Esophagus squamous epithelium (tissue), 5 donors: Measurements from ENCODE around the gene TTBK2. TPM values are rescaled to one million over a fixed set of nuclear protein-coding genes. Genes with fewer than 3 reads are reported as not detected.
"Not testable (repeated sequence)": the region's sequence is repeated elsewhere in the genome, so short reads cannot be mapped to it uniquely, and the experiment has no call there.

Experiments used
- DNase-seq: peaks from one replicate; lab custom pipeline; 2025; lab: John Stamatoyannopoulos, UW
- H3K27ac ChIP-seq, 4 donors: fragments of 200-600 bp; sonication (generic); one replicate each; pipeline ENCODE4 v1.5.1; 2016 to 2019; ENCODE audit warnings: mild to moderate bottlenecking in 1 of 4
- H3K27me3 ChIP-seq, 4 donors: fragments of 200-600 bp; sonication (generic); 1 replicate in 3 of 4; 2 replicates in 1 of 4; pipeline versions ENCODE4 v1.5.1 to v1.6.0; 2017 to 2021; ENCODE audit warnings: antibody characterized with exemption in 1 of 4
- H3K36me3 ChIP-seq, 3 donors: fragments of 200-600 bp; sonication (generic); one replicate each; pipeline ENCODE4 v1.5.1; 2016 to 2019
- H3K4me1 ChIP-seq, 3 donors: fragments of 200-600 bp; sonication (generic); one replicate each; pipeline ENCODE4 v1.5.1; 2017 to 2019
- H3K4me3 ChIP-seq, 4 donors: fragments of 200-600 bp; sonication (generic); 1 replicate in 3 of 4; 2 replicates in 1 of 4; pipeline ENCODE4 v1.5.1; 2016 to 2019; ENCODE audit warnings: mild to moderate bottlenecking in 2 of 4, moderate library complexity in 1 of 4
- H3K9me3 ChIP-seq, 3 donors: fragments of 200-600 bp; sonication (generic); one replicate each; pipeline ENCODE4 v1.5.1; 2016 to 2019
- CTCF ChIP-seq, 6 experiments: fragments of 450-650 bp in 4 of 6; fragments of 200-600 bp in 2 of 6; sonication (generic) in 2 of 6; IDR thresholded peaks; one replicate each; pipeline ENCODE4 v1.5.1; 2016 to 2019; ENCODE audit warnings: antibody characterized with exemption in 6 of 6, mild to moderate bottlenecking in 4 of 6, moderate library complexity in 4 of 6
- POLR2A ChIP-seq, 4 donors: fragments of 450-650 bp; IDR thresholded peaks; one replicate each; pipeline ENCODE4 v1.6.1; 2017; ENCODE audit warnings: antibody characterized with exemption in 4 of 4, mild to moderate bottlenecking in 4 of 4, moderate library complexity in 3 of 4
- WGBS, 2 donors: methylation state at CpG; one replicate each; pipeline ENCODE4 v1.1.5; 2018; 5-methylcytosine and 5-hydroxymethylcytosine counted together
- intact Hi-C: fragments of 100-400 bp; cut with DNase I; formaldehyde crosslinking; loops from one replicate; pipeline ENCODE4 v1.15.0; 2022
- total RNA-seq, 4 donors: library from RNA; depleted of rRNA; stranded (reverse); fragments of >200 nt; gene quantifications; one replicate each; pipeline ENCODE4 v1.1.0, GENCODE V29; 2016
- donor health status: DM: yes; HTN: yes; CAD: no.

The TTBK2 gene
- total RNA-seq, 4 donors from 2014 or later: 5.8 to 11.8 (median 6.8) TPM

- intact Hi-C loops: no loop called here
- 73 to 76% methylated on average over 5 of the region's 5 CpGs for WGBS, 2 donors
- H3K4me3 ChIP-seq: no peak overlapping the region
These were observed 16.9 kb downstream of the TTBK2 start for GRCh38 chr15:42903388-42904324.

DNA sequence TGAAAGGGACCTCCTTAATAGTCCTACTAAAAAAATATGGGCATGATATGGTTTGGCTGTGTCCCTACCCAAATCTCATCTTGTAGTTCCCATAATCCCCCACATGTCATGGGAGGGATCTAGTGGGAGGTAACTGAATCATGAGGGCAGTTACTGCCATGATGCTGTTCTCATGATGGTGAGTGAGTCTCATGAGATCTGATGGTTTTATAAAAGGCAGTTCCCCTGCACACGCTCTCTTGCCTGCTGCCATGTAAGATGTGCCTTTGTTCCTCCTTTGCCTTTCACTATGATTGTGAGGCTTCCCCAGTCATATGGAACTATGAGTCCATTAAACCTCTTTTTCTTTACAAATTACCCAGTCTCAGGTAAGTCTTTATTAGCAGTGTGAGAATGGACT is 26.7 kb downstream of the TTBK2 start:
- H3K4me1 ChIP-seq: peaks cover 0 to 18% (median 3%) of the 10 kb centered on the region in 3 donors
- H3K9me3 ChIP-seq, DNase-seq, H3K36me3 ChIP-seq, intact Hi-C loops, H3K4me3 ChIP-seq, H3K27ac ChIP-seq, H3K27me3 ChIP-seq: not testable (repeated sequence)
- 92 to 100% methylated on average over 1 of the region's 1 CpG for WGBS, 2 donors

More at GRCh38 chr15:42903388-42904324, 16.9 kb downstream of the TTBK2 start:
- Histone ChIP-seq H3K36me3 (peaks cover 0 to 7% (median 3%) of the 10 kb centered on the region in 3 donors), H3K27me3 (no peaks in the 10 kb centered on the region), H3K9me3 (no peaks in the 10 kb centered on the region), H3K4me1 (peaks cover 0 to 18% (median 0%) of the 10 kb centered on the region in 3 donors), H3K27ac (no peak overlapping the region)
- TF ChIP-seq POLR2A (IDR thresholded peaks at IDR 0.05) (no peak), CTCF (IDR thresholded peaks at IDR 0.05) (no peak)
- DNase-seq: no peak

GRCh38 chr15:42891569-42891968 is 29.0 kb downstream of the TTBK2 start:
- Histone ChIP-seq H3K4me3 (no peak overlapping the region), H3K27me3 (no peaks in the 10 kb centered on the region), H3K36me3 (no peaks in the 10 kb centered on the region), H3K4me1 (peaks cover 0 to 34% (median 9%) of the 10 kb centered on the region in 3 donors), H3K9me3 (peaks cover 0 to 6% (median 4%) of the 10 kb centered on the region in 3 donors), H3K27ac (no peak overlapping the region)
- 74 to 87% methylated on average over 3 of the region's 3 CpGs for WGBS, 2 donors
- TF ChIP-seq CTCF (IDR thresholded peaks at IDR 0.05) (no peak), POLR2A (IDR thresholded peaks at IDR 0.05) (no peak)
- DNase-seq: no peak
- intact Hi-C loops: no loop called here

GRCh38 chr15:42890161-42890913 is 30.2 kb downstream of the TTBK2 start:
- Histone ChIP-seq H3K36me3 (no peaks in the 10 kb centered on the region), H3K27me3 (no peaks in the 10 kb centered on the region), H3K9me3 (peaks cover 0 to 6% (median 4%) of the 10 kb centered on the region in 3 donors), H3K27ac (no peak overlapping the region), H3K4me3 (no peak overlapping the region), H3K4me1 (peaks cover 0 to 37% (median 9%) of the 10 kb centered on the region in 3 donors)
- intact Hi-C loops: no loop called here
- TF ChIP-seq CTCF (IDR thresholded peaks at IDR 0.05): no peak
- TF ChIP-seq POLR2A (IDR thresholded peaks at IDR 0.05): no peak
- 44 to 53% methylated on average over 2 of the region's 2 CpGs for WGBS, 2 donors
- DNase-seq: no peak

GRCh38 chr15:42887384-42887783 is 33.2 kb downstream of the TTBK2 start:
- H3K4me1 ChIP-seq: peaks cover 0 to 37% (median 9%) of the 10 kb centered on the region in 3 donors
- H3K9me3 ChIP-seq, H3K4me3 ChIP-seq, DNase-seq, intact Hi-C loops, H3K27ac ChIP-seq, H3K27me3 ChIP-seq, H3K36me3 ChIP-seq: not testable (repeated sequence)
- WGBS, 2 donors: 47 to 52% methylated on average over 3 of the region's 3 CpGs

GRCh38 chr15:42880121-42880520 is 40.5 kb downstream of the TTBK2 start:
- WGBS, 2 donors: 76 to 85% methylated on average over 1 of the region's 1 CpG
- no peak overlapping the region for H3K27ac ChIP-seq
- no peak for DNase-seq
- TF ChIP-seq CTCF (IDR thresholded peaks at IDR 0.05) (no peak), POLR2A (IDR thresholded peaks at IDR 0.05) (no peak)
- H3K4me1 ChIP-seq: no peaks in the 10 kb centered on the region
- no peak overlapping the region for H3K4me3 ChIP-seq
- intact Hi-C loops: no loop called here
- no peaks in the 10 kb centered on the region for H3K9me3 ChIP-seq
- no peaks in the 10 kb centered on the region for H3K36me3 ChIP-seq
- no peaks in the 10 kb centered on the region for H3K27me3 ChIP-seq
